ENCODE measurements around the gene JARID2.
"Not testable (repeated sequence)": the region's sequence is repeated elsewhere in the genome, so short reads cannot be mapped to it uniquely, and the experiment has no call there.

The JARID2 gene

DNA sequence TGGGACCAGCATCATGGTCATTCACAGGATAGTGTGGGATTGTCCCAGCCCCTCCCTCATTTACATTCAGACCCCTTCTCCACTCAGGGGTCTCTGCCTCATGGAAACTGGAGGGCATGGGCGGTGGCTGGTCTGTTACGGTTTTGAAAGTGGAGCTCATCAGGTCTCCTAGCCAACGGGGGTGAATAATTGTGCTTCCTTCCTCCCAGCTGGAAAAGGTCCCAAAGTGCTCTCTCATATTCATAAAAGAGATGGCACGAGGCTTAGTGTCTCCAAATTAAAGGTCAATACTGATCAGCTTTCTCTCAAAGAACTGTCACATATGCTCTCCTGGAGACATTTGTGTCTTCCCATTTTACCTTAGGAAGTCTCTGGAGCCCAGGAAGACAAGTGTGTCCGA lies 19.9 kb downstream of the JARID2 start:
- DNase-seq (ENCODE audit: low spot score), result no peak

DNA sequence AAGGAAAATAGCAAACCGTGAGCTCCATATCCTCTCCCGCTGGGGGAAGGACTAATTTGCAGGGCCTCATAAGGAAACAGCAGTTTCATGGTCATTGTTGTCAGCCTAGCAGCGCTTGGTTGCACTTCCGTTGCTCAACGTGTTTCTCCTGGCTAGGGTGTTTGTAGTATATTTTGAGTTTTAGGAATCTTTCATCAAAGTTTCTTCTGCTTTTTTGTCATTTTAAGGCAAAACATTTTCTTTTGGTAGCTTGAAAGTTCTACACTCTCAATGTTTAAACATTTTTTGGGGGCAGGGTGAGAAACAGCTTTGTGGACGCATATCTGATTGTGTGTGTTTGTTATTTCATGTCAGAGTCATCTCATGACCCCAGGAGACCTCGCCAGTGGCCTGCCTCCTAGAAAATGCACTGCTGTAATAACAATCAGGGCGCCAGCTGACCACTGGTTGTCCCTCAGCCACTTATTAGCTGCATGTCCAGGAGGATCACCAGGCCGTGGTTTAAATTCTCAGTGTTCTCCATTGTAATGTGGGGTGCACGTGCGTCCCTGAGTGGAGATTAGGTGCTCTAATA lies 20.6 kb downstream of the JARID2 start:
- DNase-seq (ENCODE audit: low spot score), result no peak

DNA sequence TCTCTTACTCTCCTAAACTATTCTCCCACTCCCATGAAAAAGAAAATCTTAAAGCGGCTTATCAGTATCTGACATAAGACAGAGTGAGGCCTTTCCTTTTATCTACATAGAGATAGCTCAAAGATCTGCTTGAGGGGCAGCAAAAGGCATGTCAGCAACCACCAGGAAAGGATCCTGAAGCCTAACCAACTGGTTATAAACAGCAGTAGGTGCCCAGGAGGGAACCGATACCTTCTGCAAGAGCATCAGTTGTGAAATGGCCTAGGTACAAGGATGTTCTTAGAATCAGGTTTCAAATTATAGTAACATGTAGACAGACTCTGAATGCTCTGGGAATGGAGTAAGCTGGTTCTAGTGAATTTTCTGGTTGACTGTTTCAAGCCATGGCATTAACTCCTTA lies 21.4 kb downstream of the JARID2 start:
- DNase-seq (ENCODE audit: low spot score), result no peak

DNA sequence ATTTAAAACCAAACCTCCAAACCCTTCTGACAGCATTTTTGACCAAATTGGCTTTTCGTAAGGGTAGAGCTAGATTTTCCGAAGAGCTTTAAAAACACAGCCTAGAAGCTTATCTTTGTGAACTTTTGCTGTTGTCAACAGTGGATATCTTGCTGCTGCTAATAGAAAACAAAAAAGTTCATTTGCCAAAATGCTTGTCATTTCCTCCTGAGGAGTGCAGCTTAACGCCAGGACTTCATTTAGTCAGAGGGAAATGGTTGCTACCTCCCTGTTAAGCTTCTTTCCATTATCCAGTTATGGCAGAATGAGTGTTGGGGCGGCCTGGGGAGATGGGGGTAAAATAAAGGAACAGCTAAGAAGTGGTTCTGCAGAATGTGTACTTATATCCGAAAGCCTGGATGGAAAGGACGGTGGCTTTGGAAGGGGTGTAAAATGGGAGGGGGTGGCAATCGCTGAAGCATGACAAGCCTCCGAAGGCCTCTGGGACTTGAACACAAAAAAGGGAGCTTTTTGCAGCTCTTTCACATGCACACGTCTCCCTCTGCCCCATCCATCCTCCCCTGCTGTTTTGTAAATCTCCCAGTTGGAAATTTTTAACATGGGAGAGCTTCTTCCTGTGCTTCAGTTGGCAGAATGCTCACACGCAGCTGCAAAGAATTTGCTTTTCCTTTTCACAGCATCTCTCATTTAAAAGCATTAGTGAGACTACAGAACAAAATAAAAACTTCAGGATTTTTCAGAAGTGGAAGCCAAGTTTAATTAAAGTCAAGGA lies 22.5 kb downstream of the JARID2 start:
- DNase-seq (ENCODE audit: low spot score), result no peak

DNA sequence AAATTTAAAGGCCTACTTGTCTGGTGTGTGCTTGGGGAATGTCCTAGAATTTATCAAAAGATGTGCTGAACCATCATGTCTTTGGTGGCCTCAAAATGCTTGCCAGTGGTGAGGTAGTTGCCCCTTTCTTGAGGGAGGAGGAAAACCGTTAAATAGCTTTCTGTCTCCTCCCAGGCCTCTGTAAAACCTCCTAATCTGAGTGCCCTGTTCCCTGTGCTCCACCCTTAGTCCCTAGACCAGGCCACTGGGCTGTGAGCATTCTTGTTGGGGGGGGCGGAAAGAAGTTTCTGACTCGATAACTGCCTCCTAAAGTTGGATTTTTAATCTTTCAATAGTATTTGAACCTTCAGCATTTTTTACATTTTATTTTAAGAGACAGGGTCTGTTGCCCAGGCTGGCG lies 23.1 kb downstream of the JARID2 start:
- no peak for DNase-seq (ENCODE audit: low spot score)

DNA sequence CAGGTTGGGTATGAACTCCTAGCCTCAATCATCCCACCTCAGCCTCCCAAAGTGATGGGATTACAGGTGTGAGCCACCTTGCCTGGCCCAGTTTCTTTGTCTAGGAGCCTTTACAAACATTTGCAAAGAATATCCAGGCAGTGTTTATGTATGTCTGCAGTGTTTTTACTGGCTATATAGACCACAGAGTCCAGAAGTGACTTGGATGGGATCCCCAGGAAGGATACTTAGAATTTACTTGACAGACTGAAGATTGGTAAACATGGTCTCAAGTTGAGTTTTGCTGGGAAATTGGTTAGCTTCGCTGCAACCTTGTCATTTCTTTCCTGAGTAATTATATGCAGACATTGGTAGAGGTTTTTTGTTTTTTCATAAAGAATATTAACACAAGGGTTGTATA lies 23.8 kb downstream of the JARID2 start:
- no peak for DNase-seq (ENCODE audit: low spot score)

DNA sequence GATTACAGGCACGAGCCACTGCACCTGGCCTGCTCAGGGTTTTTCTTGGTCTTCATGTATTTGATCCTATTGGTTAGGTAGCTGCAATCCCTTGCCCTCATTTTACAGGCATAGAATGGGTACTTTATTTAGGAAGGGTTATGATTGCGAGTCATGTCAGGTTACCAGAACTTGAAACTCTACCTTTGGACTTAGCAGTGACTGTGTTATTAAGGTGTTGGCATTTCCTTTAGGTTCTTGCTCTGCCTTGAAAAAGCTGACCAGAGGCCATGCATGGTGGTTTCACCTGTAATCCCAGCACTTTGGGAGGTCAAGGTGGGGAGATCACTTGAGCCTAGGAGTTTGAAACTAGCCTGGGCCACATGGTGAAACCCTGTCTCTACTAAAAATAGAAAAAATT lies 24.5 kb downstream of the JARID2 start:
- DNase-seq (ENCODE audit: low spot score), result no peak

DNA sequence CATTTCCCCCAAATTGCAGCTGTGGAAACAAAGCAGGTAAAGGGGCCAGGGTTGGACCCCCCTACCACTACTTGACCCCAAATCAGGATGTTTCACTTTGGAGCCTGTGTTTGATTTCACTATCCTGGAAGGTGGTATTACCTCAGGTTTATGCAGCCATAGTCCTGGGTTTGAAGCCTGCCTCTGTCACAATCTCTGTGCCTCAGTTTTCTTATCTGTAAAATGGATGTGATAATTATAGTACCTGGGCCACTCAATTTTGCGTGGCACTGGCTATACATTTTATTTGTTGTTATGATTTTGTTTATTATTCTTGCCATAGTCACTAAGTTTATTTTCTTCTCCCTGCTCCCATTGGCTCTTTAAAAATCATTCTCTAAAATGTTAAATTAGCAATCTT lies 26.7 kb downstream of the JARID2 start:
- no peak for DNase-seq (ENCODE audit: low spot score)

DNA sequence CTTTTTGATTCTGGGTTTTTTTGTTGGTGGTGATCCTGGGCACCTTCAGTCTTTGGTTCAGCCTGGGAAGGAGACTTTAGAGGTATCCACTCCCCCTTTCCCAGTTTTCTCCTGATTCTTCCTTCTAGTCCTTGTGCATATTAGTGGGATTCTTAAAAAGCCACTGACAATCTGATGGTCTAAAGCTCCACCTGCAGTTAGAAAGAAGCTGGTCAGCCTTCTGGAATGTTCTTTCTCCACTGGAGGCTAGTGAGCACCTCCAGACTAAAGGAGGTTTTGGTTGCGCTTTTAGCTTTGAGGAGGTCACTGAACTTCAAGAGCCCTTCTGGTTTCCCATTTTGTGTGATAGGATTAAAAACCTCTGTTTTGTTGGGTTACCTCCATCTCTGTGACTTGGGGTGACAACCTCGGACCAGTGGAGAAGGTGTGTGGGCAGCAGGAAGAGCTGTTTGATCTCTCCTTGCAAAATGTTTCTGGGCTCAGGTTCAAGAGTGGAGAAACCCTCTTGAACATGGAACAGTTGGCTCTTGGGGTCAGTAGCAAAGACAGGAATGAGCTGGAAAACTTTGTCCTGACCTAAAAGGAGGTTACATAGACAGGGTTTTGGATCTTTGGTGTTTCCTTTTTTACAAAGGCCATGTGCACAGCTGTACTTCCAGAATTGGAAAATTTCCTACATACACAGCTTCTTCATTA lies 29.0 kb downstream of the JARID2 start:
- no peak for DNase-seq (ENCODE audit: low spot score)

DNA sequence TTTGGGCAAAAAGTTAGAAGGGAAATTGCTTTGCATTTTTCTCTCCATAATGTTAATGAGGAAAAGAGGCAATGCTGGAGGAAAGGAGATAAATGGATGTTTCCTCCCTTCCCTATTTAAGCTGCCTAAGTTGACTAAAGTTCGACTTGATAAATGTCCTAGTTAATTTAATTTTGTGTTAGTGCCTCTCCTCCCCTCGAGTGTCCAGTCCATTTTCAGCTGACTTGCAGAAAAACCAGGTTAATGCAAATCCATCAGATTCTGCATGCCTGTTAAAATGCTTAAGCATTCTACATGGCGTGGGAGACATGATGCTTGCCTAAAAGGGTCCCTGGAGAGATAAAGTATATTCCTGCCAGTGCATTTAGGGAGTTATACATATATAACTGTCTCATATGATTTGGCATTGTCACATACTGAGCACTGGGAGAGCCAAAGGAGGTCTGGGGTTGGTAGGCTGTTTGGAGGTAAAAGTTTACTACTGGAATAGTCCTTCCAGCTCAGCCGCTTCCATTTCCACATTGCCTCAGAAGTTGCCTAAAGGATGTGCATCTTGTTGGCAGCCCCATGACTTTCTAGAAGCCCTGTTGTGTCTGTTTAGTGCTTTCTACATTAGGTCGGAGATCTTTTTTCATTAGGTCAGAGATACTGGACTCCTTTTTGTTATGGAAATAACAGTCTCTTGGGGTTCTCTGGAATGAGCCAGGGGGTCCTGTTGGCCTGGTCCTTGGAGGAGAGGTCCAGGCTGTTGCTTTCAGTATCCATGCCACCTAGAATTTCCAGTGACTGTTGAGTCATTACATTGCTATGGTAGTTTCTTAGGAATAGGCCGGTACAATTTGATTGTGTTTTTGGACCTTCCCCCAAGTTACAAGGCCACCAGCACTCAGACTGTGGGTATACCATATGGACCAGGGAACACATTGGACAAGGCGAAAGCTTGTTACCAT lies 30.4 kb downstream of the JARID2 start:
- no peak for DNase-seq (ENCODE audit: low spot score)

DNA sequence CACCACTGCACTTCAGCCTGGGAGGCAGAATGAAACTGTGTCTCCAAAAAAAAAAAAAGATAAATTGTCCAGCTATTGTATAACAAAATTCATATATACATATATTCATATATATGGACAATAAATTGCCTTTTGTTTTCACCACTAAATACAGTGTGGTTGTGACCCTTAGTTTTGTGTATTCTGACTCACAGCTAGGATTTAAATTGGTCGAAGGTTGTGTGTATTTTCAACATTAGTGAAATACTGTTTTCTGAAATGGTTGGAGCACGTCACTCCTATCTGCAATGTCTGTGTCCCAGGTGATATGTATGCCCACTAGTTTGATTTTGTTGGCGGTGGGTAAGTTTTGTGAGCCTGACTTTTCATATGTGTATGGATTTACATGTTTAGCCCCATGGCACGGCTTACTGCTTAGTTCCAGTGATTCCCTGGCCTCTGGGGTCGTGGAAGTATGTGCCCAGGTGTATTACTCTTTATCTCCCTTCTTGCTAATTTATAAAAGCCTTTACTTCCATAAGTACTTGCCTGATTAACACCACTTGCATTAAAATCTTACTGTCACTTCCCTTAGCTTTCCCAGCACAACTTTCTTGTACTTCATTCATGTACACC lies 33.3 kb downstream of the JARID2 start:
- no peak for DNase-seq (ENCODE audit: low spot score)

DNA sequence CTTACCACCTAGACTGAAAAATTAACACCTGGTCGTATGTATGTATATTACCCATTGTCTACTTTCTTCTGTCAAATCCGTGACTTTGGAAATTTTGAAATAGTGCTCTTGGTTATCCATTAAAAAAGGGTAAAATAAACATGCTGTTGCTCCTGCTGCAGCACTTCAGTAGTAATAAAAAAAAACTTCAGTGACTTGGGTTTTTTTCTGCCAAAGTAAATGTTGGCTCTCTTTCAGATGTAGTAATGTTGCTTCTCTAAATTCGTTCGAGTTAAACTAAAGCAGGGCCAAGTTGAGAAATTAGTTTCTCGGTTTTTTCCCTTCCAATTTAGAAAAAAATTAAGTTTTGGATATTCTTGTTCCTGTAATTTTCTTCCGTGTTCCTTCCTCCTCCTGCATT lies 34.2 kb downstream of the JARID2 start:
- no peak for DNase-seq (ENCODE audit: low spot score)

DNA sequence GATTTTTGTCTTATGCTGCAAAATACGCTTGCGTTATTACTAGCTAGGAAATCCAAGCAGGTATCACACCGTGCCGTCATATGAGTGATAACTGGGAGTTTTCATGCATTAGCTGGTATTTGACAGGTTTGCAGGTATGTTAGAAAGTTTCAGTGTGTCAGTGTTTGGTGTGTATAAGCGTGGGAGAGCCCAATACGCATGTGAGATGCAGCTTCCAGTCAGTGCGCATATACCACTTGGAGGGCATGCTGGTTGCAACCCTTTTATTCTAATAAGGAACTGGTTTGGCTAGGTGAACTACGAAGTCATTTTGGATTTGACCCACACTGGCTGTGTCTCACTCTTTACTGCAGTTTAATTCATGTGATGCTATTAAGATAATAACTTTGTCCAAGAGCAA lies 35.1 kb downstream of the JARID2 start:
- DNase-seq (ENCODE audit: low spot score), result no peak

DNA sequence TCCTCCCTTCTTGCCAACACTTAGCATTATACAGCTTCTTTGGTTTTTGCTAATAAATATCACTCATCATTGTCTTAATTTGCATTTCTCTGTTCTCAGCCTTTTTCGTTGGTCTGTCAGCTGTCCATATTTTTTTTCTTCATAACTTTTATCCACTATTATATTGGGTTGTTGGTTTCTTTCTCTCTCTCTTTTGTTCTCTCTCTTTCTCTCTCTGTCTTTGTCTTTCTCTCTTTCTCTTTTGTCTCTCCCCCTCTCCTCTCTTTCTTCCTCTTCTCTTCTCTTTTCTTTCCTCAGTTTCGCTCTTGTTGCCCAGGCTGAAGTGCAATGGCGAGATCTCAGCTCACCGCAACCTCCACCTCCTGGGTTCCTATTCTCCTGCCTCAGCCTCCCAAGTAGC lies 36.5 kb downstream of the JARID2 start:
- no peak for DNase-seq (ENCODE audit: low spot score)

DNA sequence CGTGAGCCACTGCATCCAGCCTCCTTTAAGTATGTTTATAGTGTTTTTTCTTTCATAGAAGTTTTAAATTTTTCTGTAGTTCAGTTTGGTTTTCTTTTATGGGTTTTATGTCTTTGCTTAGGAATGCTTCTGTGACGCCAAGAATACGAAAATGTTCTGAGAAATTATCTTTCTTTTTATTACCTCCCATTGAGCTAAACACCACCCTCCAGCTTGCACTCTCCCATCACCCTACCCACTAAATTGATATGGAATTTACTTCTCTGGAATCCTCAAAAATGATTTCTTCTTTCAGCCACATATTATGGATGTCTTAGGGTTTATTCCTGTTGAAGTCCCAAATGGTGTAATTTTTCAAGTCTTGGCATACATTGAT lies 38.1 kb downstream of the JARID2 start:
- DNase-seq (ENCODE audit: low spot score), result no peak

DNA sequence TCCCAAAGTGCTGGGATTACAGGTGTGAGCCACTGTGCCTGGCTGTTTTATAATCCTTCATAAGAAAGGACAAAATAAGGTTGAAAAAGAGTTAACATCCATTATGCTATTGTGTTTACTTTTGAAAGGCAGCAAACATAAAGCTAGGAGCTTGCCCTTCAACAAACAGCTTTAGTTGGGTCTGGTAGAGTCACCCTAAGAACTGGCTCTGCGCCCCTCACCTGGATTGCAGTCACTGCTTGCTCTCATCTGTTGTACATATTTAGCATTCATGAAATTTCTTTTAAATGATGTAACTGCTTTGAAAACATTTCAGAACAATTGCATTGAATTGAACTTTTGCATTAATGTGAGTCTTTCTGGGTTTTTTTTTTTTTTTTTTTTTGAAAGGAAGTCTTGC lies 38.9 kb downstream of the JARID2 start:
- DNase-seq (ENCODE audit: low spot score), result no peak

DNA sequence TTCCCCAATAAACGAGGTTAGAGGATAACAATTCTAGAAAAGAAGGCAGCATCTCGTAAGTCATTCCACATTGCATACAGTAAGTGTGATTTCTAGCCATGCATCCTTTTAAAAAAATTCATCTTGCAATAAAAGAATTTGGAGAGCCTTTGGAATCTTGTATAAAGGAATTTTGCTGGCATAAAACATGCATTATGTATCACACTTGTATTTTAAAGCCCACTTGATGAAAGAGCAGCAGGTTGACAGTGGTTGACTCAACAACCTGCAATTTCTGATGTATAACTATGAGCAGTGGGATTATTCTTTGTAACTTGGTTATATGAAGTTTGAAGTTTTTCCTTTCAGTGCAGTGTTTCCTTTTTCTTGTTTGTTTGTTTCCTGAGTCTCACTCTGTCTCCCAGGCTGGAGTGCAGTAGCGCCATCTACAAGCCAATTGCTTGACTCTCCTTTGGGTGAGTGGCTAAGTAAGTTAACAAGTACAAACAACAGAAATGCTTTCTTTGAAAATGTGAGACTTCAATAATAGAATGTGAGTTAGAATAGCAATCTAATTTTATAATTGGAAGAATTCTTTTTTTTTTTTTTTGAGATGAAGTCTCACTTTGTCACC lies 39.9 kb downstream of the JARID2 start:
- DNase-seq (ENCODE audit: low spot score), result no peak

DNA sequence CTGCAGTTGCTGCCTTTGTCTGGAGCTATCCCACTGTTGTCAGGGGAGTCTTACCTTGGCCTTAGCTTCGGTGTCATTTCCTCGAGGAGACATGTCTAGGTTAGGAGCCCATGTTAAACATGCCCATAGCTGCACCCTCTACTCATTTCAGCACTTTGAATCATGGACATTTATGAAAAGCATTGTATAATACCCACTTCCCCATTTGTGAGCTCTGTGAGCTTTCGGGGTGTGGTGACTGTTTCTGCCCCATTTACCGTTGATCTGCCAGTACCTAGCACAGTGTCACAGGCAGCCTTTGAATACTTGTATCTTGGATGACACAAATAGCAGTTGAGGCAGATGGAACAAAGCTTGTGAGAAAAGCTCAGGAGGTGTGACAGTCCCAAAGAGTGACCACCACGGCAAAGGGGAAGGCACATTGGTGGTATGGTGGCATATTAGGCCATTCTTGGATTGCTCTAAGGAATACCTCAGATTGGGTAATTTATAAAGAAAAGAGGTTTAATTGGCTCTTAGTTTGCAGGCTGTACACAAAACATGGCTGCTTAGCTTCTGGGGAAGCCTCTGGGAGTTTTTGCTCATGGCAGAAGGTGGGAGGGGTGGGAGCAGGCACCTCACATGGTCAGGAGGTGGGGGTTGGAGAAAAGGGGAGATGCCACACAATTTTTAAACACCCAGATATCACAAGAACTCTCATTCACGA lies 42.0 kb downstream of the JARID2 start:
- no peak for DNase-seq (ENCODE audit: low spot score)

DNA sequence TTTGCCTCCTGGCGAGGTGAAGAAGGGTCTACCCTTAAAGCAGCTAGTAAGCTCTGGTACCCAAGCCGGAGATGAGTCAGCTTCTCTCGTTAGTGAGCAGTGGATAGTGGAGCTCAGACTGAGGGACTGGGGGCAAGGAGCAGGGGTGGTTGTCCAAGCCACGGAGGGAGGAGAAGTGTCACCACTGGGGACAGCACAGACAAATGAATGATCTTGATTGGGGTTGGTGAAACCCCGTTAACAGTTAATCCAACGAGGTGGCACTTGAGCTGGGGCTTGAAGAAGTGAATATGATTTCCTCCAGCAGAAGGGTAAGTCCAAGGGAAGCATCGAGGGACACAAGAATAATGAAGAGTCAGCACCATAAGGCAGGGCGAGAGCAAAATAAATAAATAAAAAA lies 43.0 kb downstream of the JARID2 start:
- DNase-seq (ENCODE audit: low spot score), result no peak

DNA sequence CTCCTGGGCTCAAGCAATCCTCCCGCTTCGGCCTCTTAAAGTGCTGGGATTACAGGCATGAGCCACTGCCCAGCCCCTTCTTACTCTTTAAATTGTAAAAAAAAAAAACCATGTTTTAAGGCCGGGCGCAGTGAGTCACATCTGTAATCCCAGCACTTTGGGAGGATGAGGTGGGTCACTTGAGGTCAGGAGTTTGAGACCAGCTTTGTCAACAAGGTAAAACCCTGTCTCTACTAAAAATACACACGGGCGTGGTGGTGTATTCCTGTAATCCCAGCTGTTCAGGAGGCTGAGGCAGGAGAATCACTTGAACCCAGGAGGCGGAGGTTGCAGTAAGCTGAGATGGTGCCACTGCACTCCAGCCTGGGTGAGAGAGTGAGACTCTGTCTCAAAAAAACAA lies 43.6 kb downstream of the JARID2 start:
- not testable (repeated sequence) for DNase-seq (ENCODE audit: low spot score)

Data from HuH-7.5 (cell line).